NCI-H1694 (cell line): ENCODE data around the gene FSCN2.

ENCODE experiments used
- DNase-seq: peaks from one replicate; lab custom pipeline; 2025; lab: John Stamatoyannopoulos, UW

The FSCN2 gene

DNA sequence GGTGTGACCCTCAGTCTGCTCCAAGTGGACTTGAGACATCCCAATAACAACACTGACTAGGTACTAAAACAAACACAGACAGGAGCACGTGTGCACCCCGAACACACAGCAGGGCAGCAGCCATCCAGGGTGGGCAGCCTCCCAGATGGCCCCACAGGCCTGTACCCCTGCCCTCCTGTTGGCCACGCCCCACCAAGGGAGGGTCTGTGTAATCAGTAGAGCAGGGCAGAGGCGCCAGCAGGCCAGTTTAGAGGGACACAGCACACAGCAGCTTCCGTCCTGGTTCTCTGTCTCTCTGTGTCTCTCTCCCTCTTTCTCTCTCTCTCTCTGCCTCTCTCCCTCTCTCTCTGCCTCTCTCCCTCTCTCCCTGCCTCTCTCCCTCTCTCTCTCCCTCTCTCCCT, 37.0 kb upstream of the FSCN2 start:
- no peak for DNase-seq

DNA sequence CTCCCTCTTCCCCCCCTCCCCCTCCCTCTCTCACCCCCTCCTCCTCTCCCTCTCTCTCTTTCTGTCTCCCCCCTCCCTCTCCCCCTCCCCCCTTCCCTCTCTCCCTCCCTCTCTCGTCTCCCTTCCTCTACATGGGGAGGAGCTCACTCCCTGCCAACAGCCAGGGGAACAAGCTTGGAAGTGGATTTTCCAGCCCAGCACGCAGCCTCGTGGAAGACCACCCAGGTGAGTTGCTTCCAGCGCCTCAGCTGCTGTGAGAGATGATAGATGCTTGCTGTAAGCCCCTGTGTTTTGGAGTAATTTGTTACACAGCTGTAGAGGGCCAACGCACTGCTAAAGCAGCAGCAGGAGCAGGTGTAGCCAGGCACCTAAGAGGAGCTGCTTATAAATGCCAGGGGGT, 36.4 kb upstream of the FSCN2 start:
- DNase-seq = no peak

DNA sequence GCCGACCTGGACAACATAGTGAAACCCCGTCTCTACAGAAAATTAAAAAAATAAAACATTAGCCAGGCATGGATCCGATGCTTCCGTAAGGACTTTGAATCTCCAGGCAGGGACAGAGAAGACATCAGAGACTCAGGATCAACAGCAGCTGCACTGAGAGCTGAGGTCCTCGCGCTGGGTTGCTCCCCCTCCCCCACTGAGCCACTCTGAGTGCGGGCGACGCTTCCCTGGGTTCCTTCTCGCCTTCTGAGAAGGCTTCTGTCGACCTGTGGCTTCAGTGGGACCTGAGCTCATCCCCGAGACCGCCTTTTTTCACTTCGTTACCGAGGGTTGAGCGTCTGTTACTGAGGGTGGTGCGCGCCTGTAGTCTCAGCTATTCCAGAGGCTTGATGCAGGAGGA, 36.0 kb upstream of the FSCN2 start:
- DNase-seq = no peak

DNA sequence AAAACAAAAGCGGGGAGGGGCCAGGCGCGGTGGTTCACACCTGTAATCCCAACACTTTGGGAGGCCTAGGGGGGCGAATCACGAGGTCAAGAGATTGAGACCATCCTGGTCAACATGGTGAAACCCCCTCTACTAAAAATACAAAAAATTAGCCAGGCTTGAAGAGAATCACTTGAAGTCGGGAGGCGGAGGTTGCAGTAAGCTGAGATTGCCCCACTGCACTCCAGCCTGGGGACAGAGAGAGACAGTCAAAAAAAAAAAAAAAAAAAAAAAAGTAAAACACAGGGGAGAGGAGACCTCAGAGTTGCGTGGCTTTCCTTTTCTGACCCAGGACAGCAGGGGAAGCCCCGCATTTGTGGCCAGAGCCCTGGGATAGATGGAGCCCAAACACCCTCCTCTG, 35.5 kb upstream of the FSCN2 start:
- DNase-seq = no peak

DNA sequence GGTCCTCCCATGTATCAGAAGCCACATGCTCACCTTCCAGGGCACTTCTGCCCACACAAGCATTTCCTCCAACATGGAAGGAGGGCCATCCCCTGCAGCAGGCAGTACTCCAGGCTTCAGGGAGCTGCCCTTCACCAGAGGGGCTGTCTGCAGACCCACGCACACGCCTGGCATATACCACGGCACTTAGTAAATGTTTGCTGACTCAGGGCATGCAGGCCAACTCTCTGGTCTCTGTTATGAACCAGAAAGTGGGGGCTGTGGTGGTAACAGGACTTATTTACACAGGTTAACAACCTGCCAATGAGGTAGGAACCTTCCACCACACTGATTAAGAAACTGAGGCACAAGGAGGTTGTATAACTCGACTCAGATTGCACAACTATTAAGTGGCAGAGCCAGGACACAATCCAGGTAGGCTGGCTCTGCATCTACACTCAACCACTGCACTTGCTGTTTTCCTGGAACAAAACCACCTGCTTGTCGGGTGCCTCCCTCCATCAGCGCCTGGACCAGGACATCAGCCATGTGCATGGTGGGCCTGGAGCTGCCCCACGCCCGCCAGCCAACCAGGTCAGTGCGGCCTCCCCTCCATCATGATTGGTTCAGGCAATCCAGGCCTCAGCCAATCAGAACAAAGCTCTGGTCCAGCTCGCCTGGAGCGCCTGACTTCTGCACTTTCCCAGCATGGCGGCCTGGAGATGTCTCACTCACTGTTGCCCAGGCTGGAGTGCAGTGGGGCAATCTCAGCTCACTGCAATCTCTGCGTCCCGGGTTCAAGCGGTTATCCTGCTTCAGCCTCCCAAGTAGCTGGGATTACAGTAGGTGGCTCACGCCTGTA, 34.8 kb upstream of the FSCN2 start:
- no peak for DNase-seq

DNA sequence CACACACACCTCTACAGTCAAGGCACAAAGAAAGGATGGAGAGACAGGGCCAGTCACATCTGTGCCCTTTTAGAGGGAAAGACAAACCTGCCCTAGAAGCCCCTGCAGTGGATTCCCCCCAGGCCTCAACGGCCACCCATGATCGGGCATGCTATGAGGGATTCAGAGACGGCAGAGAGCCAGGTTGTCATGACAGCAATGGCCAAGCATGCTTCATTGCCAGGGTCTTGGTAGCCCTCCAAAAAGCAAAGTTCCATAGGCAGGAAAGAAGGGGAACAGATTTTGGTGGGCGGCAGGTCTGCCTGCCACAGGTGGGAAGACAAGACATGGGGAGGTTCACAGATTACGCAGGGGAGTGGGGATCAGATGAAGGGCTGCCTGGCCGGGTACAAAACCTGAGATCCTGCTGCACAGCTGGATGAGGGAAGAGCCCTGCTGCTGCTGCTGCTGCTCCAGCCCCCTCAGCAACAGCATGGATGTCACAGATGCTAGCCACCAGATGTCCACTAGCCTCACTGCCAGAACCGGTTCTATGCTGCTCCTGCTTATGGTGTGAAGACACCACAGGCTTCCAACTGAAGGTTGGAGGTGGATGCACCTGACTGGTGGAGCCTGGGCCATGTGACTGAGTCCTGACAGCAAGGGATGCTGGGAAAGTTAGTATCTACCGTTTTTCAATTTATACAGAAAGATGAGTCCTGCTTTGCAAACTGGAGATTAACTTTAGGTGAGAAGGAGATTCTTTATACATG, 33.4 kb upstream of the FSCN2 start:
- peak; percentile 83 for DNase-seq

DNA sequence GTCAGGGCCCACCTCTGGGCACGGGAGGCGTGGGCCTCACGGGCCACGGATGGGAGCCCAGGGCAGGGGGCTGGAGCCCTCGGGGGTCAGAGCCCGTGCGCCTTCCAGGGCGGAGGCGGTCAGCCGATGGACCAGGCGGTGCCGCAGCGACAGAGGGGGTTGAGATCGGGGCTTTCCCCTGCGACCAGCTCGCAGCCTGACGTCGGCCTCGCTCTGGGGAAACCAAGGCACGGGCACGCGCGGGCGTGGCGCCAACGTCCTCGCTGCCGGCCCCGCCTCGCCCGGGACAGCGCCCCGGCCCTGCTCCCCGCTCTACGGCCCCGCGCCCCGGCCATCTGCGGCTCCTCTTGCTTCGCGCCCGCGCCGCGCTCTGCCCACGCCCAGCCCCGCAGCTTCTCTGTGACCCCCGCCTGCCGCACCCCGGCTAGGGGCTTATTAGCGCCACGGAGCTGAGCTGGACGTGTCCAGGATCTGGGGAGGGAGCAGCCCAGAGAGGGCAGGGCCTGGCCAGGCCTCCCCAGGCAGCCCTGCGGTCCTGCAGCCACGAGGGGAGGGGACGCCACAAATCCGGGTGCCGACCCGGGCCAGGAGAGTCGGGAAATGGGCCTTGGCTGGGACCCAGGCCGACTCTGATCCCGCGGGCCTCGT, 29.1 kb upstream of the FSCN2 start:
- DNase-seq = no peak

DNA sequence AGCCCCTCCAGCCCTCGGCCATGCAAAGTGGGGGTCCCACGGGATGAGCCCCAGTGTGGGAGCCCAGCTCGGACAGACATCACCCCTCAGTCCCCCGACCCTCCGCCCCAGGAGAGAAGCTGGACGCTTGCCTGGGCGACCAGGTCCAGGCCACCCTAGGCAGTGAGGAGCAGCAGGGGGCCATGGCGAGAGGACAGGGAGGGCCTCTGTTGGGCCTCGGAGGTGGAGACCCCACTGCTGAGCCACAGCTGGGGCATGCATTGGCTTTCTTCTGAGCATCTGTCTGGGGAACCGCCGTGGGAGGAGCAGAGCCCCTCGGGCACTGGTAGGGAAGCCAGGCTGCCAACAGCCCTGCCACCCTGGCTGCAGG, 28.6 kb upstream of the FSCN2 start:
- no peak for DNase-seq

DNA sequence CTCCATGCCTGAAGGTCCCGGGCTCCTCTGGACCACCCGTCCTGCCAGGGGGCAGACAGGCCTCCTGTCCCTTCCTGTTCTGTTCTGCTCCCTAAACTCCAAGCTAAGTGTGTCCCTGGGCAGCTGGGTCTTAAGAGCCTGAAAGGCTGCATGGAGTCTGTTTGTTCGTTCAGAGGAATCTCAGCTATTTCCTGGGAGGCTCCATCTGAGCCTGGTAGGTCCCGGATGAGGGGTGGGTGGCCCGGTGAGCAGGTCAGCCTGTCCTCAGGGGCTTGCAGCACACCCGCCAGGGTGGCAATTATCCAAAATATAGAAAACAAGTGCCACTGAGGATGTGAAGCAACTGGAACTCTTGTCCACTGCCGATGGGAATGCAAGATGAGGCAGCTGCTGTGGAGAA, 28.1 kb upstream of the FSCN2 start:
- DNase-seq = no peak

DNA sequence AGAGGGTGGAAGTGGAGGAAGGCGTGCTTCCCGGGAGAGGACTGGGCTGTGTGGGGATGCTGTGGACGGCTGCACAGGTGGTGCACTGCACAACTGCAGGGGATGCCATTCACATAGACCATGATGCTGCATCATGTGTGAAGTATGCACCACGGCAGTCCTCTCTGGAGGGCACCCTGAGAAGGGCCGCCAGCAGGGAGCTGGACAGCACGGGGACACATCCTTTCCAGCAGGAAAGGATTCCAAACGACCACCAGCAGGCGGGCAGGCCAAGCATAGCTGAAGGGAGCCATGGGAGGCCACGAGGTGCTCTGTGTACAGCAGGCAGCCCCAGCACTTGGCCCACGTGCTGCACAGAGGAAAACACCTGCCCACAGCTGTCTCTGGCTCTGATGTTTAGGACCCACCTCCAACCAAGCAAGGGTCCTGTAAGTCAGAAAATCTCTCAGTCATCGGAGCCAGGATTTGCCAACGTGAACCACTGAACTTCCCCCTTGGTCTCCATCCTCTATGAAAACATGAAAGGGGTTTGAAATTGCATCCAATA, 25.6 kb upstream of the FSCN2 start:
- DNase-seq = no peak

DNA sequence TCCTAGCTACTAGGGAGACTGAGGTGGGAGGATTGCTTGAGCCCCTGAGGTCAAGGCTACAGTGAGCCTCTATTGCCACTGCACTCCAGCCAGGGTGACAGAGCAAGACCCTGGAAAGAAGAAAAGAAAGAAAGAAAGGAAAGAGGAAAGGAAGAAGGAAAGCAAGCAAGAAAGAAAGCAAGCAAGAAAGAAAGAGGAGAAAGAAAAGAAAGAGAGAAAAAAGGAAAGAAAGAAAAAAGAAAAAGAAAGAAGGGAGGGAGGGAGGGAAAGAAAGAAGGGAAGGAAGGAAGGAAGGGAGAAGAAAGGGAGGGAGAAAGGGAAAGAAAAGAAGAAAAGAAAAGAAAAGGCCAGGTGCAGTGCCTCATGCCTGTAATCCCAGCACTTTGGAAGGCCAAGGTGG, 24.6 kb upstream of the FSCN2 start:
- no peak for DNase-seq

DNA sequence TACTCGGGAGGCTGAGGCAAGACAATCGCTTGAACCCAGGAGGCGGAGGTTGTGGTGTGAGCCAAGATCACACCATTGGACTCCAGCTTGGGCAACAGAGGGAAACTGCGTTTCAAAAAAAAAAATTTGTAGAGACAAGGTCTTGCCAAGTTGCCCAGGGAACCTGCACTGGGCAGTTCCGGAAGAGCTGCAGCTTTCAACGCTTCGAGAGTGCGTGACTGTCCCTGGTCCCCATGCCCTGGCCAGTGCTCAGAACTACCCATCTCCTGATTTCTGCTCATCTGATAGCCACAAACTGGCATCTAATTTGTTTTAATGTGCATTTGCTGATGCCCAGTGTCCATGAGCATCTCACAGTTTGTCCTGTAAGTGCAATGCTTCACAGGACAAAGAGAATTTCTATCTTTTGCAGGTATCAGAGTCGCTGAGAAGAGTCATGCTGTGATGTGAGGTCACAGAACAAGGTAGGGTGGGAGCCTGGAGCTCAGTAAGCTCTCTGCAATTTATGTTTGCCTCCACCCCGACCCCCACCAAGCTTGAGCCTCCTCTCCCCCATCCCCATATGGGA, 19.5 kb upstream of the FSCN2 start:
- no peak for DNase-seq

DNA sequence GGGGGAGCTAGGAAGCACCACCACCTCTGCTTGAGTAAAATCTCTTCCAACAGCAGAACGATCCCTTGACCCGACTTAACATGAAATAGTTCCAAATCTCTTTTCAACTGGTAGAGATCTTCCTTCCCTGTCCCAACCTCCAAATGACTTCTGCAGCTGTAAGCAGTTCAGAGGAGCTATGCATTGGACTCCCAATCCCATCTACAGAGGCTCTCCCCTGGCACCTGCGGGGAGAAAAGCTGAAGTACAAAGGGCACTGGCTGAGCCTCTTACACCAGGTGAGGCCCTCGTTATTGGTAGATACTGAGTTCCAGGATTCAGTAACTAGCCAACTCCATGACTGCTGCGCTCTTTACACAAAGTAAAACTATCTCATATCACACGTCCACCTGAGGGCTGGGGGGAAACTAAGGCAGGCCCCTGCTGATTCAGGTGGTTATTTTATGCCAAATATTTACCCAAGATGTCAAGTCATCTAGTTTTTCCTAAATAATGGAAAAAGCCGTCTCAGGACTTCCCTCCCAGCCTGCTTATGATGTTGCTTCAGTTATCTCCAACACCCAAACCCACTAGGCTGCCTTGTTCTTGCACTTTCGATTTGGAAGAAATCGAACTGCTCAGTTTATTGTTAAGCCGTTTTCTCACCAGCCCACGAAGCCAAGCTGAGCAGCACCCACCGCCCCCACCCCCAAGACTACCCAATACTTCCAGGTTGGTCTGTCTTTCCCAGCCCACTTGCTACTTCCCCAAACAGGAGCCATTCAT, 18.8 kb upstream of the FSCN2 start:
- no peak for DNase-seq

DNA sequence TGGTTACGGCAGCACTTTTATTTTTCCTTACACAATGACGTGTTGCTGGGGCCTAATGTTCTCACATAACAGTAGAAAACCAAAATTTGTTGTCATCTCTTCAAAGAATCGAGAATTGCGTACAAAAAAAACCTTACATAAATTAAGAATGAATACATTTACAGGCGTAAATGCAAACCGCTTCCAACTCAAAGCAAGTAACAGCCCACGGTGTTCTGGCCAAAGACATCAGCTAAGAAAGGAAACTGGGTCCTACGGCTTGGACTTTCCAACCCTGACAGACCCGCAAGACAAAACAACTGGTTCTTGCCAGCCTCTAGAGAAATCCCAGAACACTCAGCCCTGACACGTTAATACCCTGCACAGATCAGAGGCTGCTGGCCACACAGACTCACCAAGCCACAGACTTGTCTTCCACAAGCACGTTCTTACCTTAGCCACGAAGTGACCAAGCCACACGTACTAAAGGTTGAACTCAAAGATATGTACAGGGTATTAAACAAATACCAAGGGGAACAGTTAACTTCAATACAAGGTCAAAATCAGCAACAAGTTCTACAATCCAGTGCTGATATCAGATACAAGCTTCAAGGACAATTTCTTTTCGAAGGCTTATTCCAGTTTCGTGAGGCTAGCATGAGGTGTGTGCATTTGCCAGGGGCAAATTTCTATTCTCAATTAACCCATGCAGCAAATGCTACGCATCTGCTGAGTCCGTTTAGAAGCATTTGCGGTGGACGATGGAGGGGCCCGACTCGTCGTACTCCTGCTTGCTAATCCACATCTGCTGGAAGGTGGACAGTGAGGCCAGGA, 18.0 kb upstream of the FSCN2 start:
- no peak for DNase-seq

DNA sequence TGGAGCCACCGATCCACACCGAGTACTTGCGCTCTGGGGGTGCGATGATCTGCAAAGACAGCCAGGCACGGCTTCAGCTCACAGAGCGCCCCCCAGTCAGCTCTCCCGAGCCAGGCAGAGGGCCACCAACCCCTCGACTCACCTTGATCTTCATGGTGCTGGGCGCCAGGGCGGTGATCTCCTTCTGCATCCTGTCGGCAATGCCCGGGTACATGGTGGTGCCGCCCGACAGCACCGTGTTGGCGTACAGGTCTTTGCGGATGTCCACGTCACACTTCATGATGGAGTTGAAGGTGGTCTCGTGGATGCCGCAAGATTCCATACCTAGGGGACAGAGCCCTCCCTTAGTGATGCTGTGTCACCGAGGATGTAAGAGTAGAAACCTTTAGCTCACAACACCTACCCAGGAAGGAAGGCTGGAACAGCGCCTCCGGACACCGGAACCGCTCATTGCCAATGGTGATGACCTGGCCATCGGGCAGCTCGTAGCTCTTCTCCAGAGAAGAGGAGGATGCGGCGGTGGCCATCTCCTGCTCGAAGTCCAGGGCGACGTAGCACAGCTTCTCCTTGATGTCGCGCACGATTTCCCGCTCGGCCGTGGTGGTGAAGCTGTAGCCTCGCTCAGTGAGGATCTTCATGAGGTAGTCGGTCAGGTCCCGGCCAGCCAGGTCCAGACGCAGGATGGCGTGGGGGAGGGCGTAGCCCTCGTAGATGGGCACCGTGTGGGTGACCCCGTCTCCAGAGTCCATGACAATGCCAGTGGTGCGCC, 17.2 kb upstream of the FSCN2 start:
- no peak for DNase-seq

DNA sequence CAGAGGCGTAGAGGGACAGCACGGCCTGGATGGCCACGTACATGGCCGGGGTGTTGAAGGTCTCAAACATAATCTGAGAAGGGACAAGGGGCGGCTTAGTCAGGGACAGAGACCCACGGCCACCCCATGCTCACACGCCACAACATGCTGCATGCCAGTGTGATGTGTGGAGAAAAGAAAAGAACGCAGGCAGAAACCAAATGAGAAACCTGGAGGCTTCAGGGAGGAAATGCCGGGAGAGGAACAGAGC, 16.7 kb upstream of the FSCN2 start:
- DNase-seq = no peak

DNA sequence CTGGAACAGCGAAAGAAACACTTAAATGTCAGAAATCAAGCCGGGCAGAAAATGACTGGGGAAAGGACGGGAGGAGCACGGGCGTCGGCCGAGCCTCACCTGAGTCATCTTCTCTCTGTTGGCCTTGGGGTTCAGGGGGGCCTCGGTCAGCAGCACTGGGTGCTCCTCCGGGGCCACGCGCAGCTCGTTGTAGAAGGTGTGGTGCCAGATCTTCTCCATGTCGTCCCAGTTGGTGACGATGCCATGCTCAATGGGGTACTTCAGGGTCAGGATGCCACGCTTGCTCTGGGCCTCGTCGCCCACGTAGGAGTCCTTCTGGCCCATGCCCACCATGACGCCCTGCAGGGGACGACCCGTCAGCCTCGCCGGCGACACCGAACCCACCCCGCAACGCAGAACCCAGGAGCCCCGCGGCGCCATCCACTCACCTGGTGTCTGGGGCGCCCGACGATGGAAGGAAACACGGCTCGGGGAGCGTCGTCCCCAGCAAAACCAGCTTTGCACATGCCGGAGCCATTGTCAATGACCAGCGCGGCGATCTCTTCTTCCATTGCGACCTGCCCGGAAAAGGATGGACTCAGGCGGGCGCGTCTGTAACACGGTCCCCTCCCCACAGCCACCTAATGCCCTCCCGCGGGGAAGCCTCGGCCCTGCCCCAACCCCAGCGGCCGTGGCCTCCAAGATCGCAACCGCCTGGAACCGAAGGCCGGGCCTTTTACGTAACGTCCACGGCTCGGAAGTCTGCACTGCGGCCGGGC, 16.2 kb upstream of the FSCN2 start:
- DNase-seq = no peak

DNA sequence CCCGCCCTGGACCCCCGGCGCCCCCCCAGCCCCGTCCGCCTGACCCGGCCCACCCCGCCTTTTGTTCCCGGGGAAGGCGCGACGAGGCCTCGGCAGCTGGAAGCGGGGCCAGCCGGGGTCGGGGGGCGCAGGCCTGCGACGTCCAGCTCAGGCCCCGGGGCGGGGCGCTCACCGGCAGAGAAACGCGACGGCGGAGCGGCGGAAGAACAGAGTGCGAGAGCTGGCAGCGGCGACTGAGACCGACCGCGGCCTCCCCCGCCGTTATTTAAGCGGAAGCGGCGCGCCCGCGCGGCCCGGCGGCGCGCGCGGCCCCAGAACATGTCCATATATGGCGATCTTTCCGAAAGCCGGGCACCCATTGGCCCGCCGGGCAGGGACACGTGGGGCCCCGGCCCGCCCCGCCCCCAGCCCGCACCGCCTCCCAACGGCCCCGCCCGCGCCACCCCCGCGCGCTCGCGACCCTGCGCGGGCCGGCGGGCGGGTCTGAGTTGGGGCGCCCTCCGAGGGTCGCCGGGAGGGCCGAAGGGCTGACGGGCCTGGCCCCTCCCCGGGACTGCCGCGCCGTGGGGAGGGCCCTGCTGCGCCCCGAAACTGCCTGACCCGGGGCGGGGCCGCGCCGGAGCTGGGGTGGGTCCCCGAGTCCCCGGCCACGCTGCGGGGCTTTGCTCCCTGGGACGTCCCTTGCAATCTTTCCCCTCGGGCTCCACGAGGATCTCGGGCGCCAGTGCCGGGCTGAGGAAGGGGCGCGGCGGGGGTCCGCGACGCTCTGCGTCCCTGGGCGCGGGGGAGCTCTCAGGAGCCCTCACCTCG, 15.4 kb upstream of the FSCN2 start, which contains the start of gene ACTG1:
TSS of gene ACTG1 (minus strand) at position 238 of the 810 bp plus-strand sequence. CDS start 445 bp downstream, outside the sequence.
- peak; percentile 77 for DNase-seq

DNA sequence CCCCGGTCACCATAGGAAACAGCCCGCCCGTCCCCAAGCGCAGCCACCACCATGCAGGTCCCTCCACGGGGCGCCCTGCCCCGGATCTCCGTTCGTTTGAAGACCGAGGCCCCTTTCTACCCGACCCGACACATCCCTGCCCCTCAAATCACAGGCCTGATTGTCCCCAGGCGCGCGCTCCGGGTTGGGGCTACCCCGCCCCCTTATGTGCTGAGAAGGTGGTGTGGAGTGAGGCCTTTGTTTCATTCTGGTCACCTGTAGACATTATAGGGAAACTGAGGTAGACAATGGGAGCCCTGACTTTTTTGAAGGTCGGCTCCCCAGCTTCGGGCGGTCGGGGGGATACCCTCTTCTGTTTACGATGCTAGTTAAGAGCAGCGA, 14.8 kb upstream of the FSCN2 start:
- peak; percentile 54 for DNase-seq
